HG02870 (cell line): ENCODE results near the gene ZNF263.
A peak's percentile ranks its signal among the peaks of the same experiment; 100 is the strongest.

ENCODE experiments used
- ATAC-seq: cut with Tn5 transposase; IDR thresholded peaks from one replicate; pipeline ENCODE4 v1.9.1; 2021; ENCODE audit warnings: mild to moderate bottlenecking, moderate library complexity; ENCODE audit not compliant: unreplicated experiment

Gene ZNF263

GRCh38 chr16:3282730-3283542, at the start of gene ZNF263:
TSS of gene ZNF263 (plus strand) at chr16:3283491. CDS start at chr16:3283819, 328 bp downstream.
- ATAC-seq, result peak; percentile 78

- no peak for ATAC-seq
Measured at GRCh38 chr16:3234543-3234856, 48.8 kb upstream of the ZNF263 start.

- ATAC-seq, result peak; percentile 85
Measured at GRCh38 chr16:3234857-3235561, 48.3 kb upstream of the ZNF263 start, which contains the start of gene ZNF200. TSS of gene ZNF200 (minus strand) at chr16:3235158. CDS start at chr16:3233755, 1,403 bp downstream.

- no peak for ATAC-seq
Measured at GRCh38 chr16:3235856-3236669, 47.2 kb upstream of the ZNF263 start.

- no peak for ATAC-seq
Measured at GRCh38 chr16:3241761-3242160, 41.5 kb upstream of the ZNF263 start.

- ATAC-seq, result no peak
Measured at GRCh38 chr16:3242709-3243108, 40.6 kb upstream of the ZNF263 start.

- no peak for ATAC-seq
Measured at GRCh38 chr16:3243882-3244281, 39.4 kb upstream of the ZNF263 start.

- ATAC-seq, result no peak
Measured at GRCh38 chr16:3246002-3246401, 37.3 kb upstream of the ZNF263 start.

GRCh38 chr16:3246876-3247275, 36.4 kb upstream of the ZNF263 start:
- ATAC-seq, result no peak

- no peak for ATAC-seq
Measured at GRCh38 chr16:3248596-3248995, 34.7 kb upstream of the ZNF263 start.

- ATAC-seq, result no peak
Measured at GRCh38 chr16:3249020-3249419, 34.3 kb upstream of the ZNF263 start.

GRCh38 chr16:3249451-3249850, 33.8 kb upstream of the ZNF263 start:
- no peak for ATAC-seq

GRCh38 chr16:3252967-3253366, 30.3 kb upstream of the ZNF263 start:
- no peak for ATAC-seq

- ATAC-seq, result no peak
Measured at GRCh38 chr16:3254309-3254708, 29.0 kb upstream of the ZNF263 start.

GRCh38 chr16:3256146-3256865, 27.0 kb upstream of the ZNF263 start, which contains the start of gene MEFV:
TSS of gene MEFV (minus strand) at chr16:3256633. CDS start at chr16:3256587, 46 bp downstream.
- ATAC-seq, result no peak

- no peak for ATAC-seq
Measured at GRCh38 chr16:3256866-3257465, 26.3 kb upstream of the ZNF263 start.

GRCh38 chr16:3259836-3260235, 23.5 kb upstream of the ZNF263 start:
- ATAC-seq, result no peak

GRCh38 chr16:3262517-3262916, 20.8 kb upstream of the ZNF263 start:
- ATAC-seq, result no peak

- ATAC-seq, result peak; percentile 89
Measured at GRCh38 chr16:3264137-3265036, 18.9 kb upstream of the ZNF263 start.
